VCaP (cell line): ENCODE measurements around the gene MAP6.

ENCODE experiments used
- H3K27ac ChIP-seq: fragments of 450-650 bp; 2 replicates; pipeline ENCODE4 v1.5.1; 2017
- CTCF ChIP-seq: fragments of 450-650 bp; conservative IDR thresholded peaks from 2 replicates; pipeline ENCODE4 v1.5.1; 2017; ENCODE audit warnings: mild to moderate bottlenecking, moderate library complexity

Gene MAP6

GRCh38 chr11:75627906-75628668 is 40.8 kb downstream of the MAP6 start:
- no peak overlapping the region for H3K27ac ChIP-seq
- TF ChIP-seq CTCF: no peak

- no peak for TF ChIP-seq CTCF
- no peak overlapping the region for H3K27ac ChIP-seq
Observed at GRCh38 chr11:75626889-75627529, 41.8 kb downstream of the MAP6 start.

GRCh38 chr11:75625991-75626888 is 42.6 kb downstream of the MAP6 start:
- H3K27ac ChIP-seq: no peak overlapping the region
- no peak for TF ChIP-seq CTCF

- H3K27ac ChIP-seq: no peak overlapping the region
- TF ChIP-seq CTCF: no peak
Observed at GRCh38 chr11:75625021-75625420, 43.8 kb downstream of the MAP6 start.

- no peak for TF ChIP-seq CTCF
- no peak overlapping the region for H3K27ac ChIP-seq
Observed at GRCh38 chr11:75616281-75616680, 52.6 kb downstream of the MAP6 start.

GRCh38 chr11:75615751-75616150 is 53.1 kb downstream of the MAP6 start:
- no peak overlapping the region for H3K27ac ChIP-seq
- no peak for TF ChIP-seq CTCF

GRCh38 chr11:75611823-75612222 is 57.0 kb downstream of the MAP6 start:
- no peak for TF ChIP-seq CTCF
- H3K27ac ChIP-seq: no peak overlapping the region
